Motor neuron (in vitro differentiated cells): Measurements from ENCODE around the gene DOCK2. TPM values are rescaled to one million over a fixed set of nuclear protein-coding genes. Genes with fewer than 3 reads are reported as not detected.

Experiments used
- ATAC-seq, 8 experiments: fragments of 200-7000 bp; cut with Tn5 transposase; replicated peaks in 6 of 8; 2 replicates each; pipeline ENCODE4 v1.8.0; 2021; ENCODE audit warnings: mild to moderate bottlenecking in 8 of 8, moderate library complexity in 8 of 8
- H3K27ac ChIP-seq, 2 donors: fragments of 250-450 bp; sonication (Bioruptor Pico); 2 replicates each; pipeline ENCODE4 v1.9.0; 2021; ENCODE audit warnings: antibody characterized with exemption in 2 of 2, mild to moderate bottlenecking in 2 of 2, moderate library complexity in 1 of 2
- H3K4me1 ChIP-seq, 2 donors: fragments of 250-450 bp; sonication (Bioruptor Pico); replicated peaks in 1 of 2; 2 replicates each; pipeline ENCODE4 v1.6.1; 2021; ENCODE audit warnings: antibody characterized with exemption in 2 of 2, mild to moderate bottlenecking in 2 of 2, moderate library complexity in 1 of 2
- H3K4me3 ChIP-seq, 5 donors: fragments of 250-450 bp; sonication (Bioruptor Pico); 2 replicates each; pipeline ENCODE4 v1.9.0; 2021; ENCODE audit warnings: antibody characterized with exemption in 5 of 5, mild to moderate bottlenecking in 5 of 5, moderate library complexity in 4 of 5
- WGBS, 10 experiments: fragments of 450-650 bp; shearing (Covaris generic); methylation state at CpG; one replicate each; pipeline ENCODE4 v1.0.0; 2022; 5-methylcytosine and 5-hydroxymethylcytosine counted together
- in situ Hi-C, 9 experiments: fragments of 400-800 bp; cut with MboI; loops; one replicate each; pipeline ENCODE4 v1.15.0; 2021; ENCODE audit warnings: low sequenced_read_pairs in 9 of 9, low pct_unique_long_range_greater_than_20kb in 2 of 9; ENCODE audit not compliant: unreplicated experiment in 9 of 9
- total RNA-seq, 8 experiments: library from RNA; unstranded; fragments of 300-600 nt; gene quantifications; 2 replicates each; pipeline versions ENCODE4 v1.2.3 to v1.2.4, GENCODE V29; 2022

The DOCK2 gene
- total RNA-seq, 8 experiments from 2014 or later = 0.18 to 105 (median 0.89) TPM

- Histone ChIP-seq H3K27ac (no peak overlapping the region), H3K4me3 (no peak overlapping the region), H3K4me1 (peaks cover 3 to 5% of the 10 kb centered on the region in 2 donors)
- ATAC-seq = peak in 3 of 8 experiments; percentile 18 to 57 (median 47)
- WGBS, 10 experiments = 80 to 100% (median 83%) methylated on average over 1 to 3 of the region's 3 CpGs; no CpG with 5 or more reads in 6 of the 10 experiments
- in situ Hi-C loops = no loop called here
These were observed 362.5 kb downstream of the DOCK2 start for GRCh38 chr5:169999621-170000020.

DNA sequence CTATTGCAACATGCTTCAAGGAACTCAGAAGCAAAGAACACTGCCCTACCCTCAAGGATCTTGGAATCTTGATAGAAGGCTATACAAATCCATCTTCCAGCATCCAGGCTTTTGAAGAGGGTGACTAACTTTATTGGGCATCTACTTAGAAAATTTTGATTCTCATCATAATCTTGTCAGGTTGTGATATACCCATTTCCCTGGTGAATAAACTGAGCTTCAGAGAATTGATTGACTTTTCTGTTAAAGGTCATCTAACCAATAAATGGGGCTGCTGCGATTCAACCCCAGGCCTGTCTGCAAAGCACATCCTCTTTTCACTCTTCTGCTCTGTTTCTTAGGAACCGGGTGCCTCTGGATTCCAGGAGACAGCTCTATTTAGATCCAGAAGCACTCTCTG is 363.1 kb downstream of the DOCK2 start:
- no peak for ATAC-seq
- WGBS, 10 experiments = 30 to 100% (median 75%) methylated on average over 1 to 2 of the region's 2 CpGs; no CpG with 5 or more reads in 3 of the 10 experiments
- Histone ChIP-seq H3K4me3 (no peak overlapping the region), H3K27ac (no peak overlapping the region), H3K4me1 (peaks cover 3 to 5% of the 10 kb centered on the region in 2 donors)
- in situ Hi-C loops = no loop called here

GRCh38 chr5:170006021-170006420 is 368.9 kb downstream of the DOCK2 start:
- Histone ChIP-seq H3K4me1 (peaks cover 0 to 5% of the 10 kb centered on the region in 2 donors), H3K27ac (no peak overlapping the region), H3K4me3 (no peak overlapping the region)
- 40 to 85% (median 65%) methylated on average over 1 to 4 of the region's 6 CpGs; no CpG with 5 or more reads in 1 of the 10 experiments for WGBS, 10 experiments
- in situ Hi-C loops = no loop called here
- ATAC-seq = peak in 3 of 8 experiments; percentile 18 to 41 (median 25)

DNA sequence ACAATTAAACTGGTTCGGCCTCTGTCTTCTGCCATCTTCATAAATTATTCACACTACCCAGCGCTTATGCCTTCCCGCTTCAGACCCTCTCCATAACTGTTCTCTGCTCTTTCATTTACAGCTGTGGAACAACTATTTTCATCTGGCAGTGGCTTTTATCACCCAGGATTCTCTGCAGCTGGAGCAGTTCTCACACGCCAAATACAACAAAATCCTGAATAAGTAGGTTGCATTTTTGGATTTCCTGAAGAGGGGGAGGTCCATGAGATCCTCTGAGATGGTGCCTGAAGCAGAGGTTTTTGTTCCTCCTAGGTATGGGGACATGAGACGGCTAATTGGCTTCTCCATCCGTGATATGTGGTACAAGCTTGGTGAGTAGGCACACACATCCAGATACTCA is 371.3 kb downstream of the DOCK2 start:
- no peak overlapping the region for H3K4me3 ChIP-seq
- peaks cover 0 to 5% of the 10 kb centered on the region in 2 donors for H3K4me1 ChIP-seq
- in situ Hi-C loops = no loop called here
- 50 to 100% (median 86%) methylated on average over 2 to 6 of the region's 6 CpGs; no CpG with 5 or more reads in 4 of the 10 experiments for WGBS, 10 experiments
- H3K27ac ChIP-seq = no peak overlapping the region
- no peak for ATAC-seq

DNA sequence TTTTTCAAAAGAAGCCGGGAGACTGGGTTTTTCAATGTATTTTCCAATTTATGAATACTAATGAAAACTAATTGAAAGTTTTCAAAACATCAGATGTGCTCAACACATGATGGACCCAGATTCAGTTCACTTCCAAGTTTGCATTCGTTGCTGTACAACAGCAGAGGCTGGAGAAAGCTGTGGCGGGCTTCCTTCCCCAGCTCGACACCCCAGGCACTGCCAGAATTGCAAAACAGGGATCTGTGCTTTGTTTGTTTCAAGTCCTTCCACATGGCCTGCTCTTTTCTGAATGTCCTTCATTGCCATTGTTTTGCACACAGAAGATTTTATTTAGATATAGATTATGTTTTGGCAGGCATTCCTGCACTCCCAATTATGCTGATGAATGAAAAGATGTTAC is 373.5 kb downstream of the DOCK2 start:
- in situ Hi-C loops = no loop called here
- H3K4me3 ChIP-seq = no peak overlapping the region
- H3K27ac ChIP-seq = no peak overlapping the region
- ATAC-seq = peak in 1 of 8 experiments; percentile 51
- 12 to 90% (median 50%) methylated on average over 1 to 4 of the region's 4 CpGs; no CpG with 5 or more reads in 1 of the 10 experiments for WGBS, 10 experiments
- peaks cover 0 to 5% of the 10 kb centered on the region in 2 donors for H3K4me1 ChIP-seq

GRCh38 chr5:170011751-170012150 is 374.7 kb downstream of the DOCK2 start:
- Histone ChIP-seq H3K4me3 (no peak overlapping the region), H3K27ac (no peak overlapping the region), H3K4me1 (peaks cover 0 to 5% of the 10 kb centered on the region in 2 donors)
- no peak for ATAC-seq
- 40 to 100% (median 77%) methylated on average over 1 to 2 of the region's 2 CpGs; no CpG with 5 or more reads in 2 of the 10 experiments for WGBS, 10 experiments
- in situ Hi-C loops = no loop called here

GRCh38 chr5:170012622-170013021 is 375.5 kb downstream of the DOCK2 start:
- no peak overlapping the region for H3K4me3 ChIP-seq
- peak in 2 of 8 experiments; percentile 61 to 73 for ATAC-seq
- H3K4me1 ChIP-seq = peaks cover 0 to 5% of the 10 kb centered on the region in 2 donors
- in situ Hi-C loops = no loop called here
- WGBS, 10 experiments = 14 to 100% (median 76%) methylated on average over 1 to 11 of the region's 11 CpGs
- H3K27ac ChIP-seq = no peak overlapping the region

GRCh38 chr5:170020423-170020822 is 383.3 kb downstream of the DOCK2 start:
- Histone ChIP-seq H3K4me3 (no peak overlapping the region), H3K27ac (no peak overlapping the region), H3K4me1 (no peaks in the 10 kb centered on the region)
- no peak for ATAC-seq
- in situ Hi-C loops = no loop called here
- WGBS, 10 experiments = 63 to 100% (median 85%) methylated on average over 1 to 3 of the region's 3 CpGs; no CpG with 5 or more reads in 2 of the 10 experiments

DNA sequence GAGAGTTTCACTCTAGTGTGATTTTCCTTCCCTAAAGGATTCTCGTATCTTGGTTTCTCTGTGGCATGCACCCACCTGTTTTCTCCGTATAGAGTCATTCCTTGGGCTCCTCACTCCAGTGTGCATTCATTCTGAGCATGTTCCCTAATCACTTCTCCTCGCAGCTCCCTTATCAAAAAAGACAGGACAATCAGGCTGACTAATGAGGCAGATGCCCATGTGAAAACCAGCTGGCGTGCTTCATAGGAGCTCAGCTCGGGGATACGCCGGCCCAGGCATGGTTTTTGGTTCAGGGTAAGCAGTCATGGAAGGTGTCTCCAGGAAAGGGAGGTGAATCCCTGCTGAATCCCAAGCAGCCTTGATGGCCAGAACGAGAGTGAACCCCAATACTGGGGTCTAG is 384.4 kb downstream of the DOCK2 start:
- Histone ChIP-seq H3K4me1 (no peaks in the 10 kb centered on the region), H3K27ac (no peak overlapping the region), H3K4me3 (no peak overlapping the region)
- in situ Hi-C loops = no loop called here
- WGBS, 10 experiments = 10 to 100% (median 81%) methylated on average over 1 to 5 of the region's 8 CpGs; no CpG with 5 or more reads in 2 of the 10 experiments
- ATAC-seq = no peak

- H3K4me1 ChIP-seq = peaks cover 0 to 13% of the 10 kb centered on the region in 2 donors
- in situ Hi-C loops = no loop called here
- WGBS, 10 experiments = 58 to 93% (median 77%) methylated on average over 4 to 7 of the region's 8 CpGs; no CpG with 5 or more reads in 3 of the 10 experiments
- ATAC-seq = no peak
- no peak overlapping the region for H3K4me3 ChIP-seq
- H3K27ac ChIP-seq = no peak overlapping the region
These were observed 388.8 kb downstream of the DOCK2 start for GRCh38 chr5:170025853-170026252.

DNA sequence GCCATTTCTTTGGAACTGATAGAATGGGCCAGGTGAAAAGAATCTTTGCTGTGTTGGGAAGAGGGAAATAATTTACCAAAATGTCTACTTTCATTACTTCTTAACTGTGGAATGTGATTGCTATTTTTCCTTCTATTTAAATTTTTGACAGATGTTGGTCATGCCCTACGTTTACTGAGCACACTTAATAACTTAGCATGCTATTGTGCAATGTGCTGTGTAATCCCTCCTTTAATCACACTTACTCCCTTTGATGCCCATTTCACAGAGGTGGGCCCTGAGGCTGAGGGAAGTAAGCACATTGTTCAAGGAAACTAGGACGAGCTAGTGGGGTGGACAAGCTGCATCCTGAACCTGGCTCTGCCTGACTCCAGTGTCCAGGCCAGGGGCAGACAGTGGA is 391.0 kb downstream of the DOCK2 start:
- WGBS, 10 experiments = 0 to 86% (median 45%) methylated on average over 1 to 2 of the region's 2 CpGs; no CpG with 5 or more reads in 4 of the 10 experiments
- ATAC-seq = peak in 2 of 8 experiments; percentile 22 to 50
- in situ Hi-C loops = no loop called here
- Histone ChIP-seq H3K4me1 (peaks cover 0 to 18% of the 10 kb centered on the region in 2 donors), H3K27ac (no peak overlapping the region), H3K4me3 (no peak overlapping the region)

DNA sequence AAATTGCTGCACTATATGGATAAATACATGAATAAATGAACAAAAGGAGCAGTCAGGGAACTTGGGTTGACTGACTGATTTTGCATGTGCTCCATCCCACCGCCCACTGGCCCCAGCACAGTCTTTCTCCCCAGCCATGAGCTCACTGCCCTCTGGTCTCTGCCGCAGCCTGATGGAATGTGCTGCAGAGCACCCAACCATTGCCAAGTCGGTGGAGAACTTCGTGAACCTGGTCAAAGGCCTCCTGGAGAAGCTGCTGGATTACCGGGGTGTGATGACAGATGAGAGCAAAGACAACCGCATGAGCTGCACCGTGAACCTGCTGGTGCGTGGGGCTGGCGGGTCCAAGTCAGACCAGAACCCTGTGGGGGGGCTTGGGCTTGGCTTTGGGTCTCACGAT is 397.2 kb downstream of the DOCK2 start:
- Histone ChIP-seq H3K4me3 (no peak overlapping the region), H3K4me1 (peaks cover 0 to 15% of the 10 kb centered on the region in 2 donors), H3K27ac (no peak overlapping the region)
- no peak for ATAC-seq
- 60 to 100% (median 91%) methylated on average over 1 to 9 of the region's 10 CpGs; no CpG with 5 or more reads in 3 of the 10 experiments for WGBS, 10 experiments
- in situ Hi-C loops = no loop called here

DNA sequence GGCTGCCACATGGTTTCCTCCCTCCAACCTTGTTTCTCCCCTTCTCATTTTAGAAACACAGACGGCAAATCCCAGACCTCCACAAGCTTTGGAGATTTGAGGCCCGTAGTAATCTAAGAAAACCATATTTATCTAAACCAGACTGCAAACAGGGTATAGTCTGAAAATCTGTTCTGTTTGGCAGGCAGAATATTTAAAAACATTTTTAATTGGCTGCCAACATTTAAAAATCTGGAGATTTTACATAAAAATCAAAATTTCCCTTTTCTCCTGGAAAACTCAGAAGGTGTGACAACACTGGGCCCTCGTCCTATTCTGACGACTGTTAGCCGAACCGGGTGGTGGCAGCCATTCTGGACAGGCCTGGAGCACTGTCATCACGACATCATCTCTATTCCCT is 401.2 kb downstream of the DOCK2 start:
- peaks cover 0 to 5% of the 10 kb centered on the region in 2 donors for H3K4me1 ChIP-seq
- H3K27ac ChIP-seq = no peak overlapping the region
- no peak overlapping the region for H3K4me3 ChIP-seq
- WGBS, 10 experiments = 33 to 100% (median 88%) methylated on average over 1 to 7 of the region's 7 CpGs; no CpG with 5 or more reads in 1 of the 10 experiments
- in situ Hi-C loops = no loop called here
- ATAC-seq = no peak

DNA sequence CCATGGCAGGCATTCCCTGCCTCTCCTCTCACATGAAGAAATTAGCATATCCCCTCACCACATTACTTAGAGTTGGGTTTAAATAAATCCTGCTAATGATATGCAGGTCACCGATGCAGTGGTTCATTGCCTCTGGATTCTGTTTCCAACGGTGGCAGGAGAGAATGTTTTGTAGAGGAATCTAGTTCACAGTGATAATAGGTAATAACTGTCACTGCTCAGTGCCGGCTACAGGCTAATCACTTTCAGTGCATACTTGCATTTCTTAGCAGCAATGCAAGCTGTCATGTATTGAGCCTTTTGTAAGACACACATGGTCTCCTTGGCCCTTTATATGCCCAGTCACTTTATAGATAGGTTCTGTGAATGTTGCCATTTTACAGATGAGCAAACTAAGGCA is 402.8 kb downstream of the DOCK2 start:
- Histone ChIP-seq H3K4me3 (no peak overlapping the region), H3K27ac (no peak overlapping the region), H3K4me1 (peaks cover 7 to 13% of the 10 kb centered on the region in 2 donors)
- ATAC-seq = peak in 2 of 8 experiments; percentile 61 to 81
- 27 to 80% (median 60%) methylated on average over 1 to 3 of the region's 3 CpGs; no CpG with 5 or more reads in 1 of the 10 experiments for WGBS, 10 experiments
- in situ Hi-C loops = no loop called here
